ENCODE measurements around the gene TSC22D3.

TSC22D3 gene

DNA sequence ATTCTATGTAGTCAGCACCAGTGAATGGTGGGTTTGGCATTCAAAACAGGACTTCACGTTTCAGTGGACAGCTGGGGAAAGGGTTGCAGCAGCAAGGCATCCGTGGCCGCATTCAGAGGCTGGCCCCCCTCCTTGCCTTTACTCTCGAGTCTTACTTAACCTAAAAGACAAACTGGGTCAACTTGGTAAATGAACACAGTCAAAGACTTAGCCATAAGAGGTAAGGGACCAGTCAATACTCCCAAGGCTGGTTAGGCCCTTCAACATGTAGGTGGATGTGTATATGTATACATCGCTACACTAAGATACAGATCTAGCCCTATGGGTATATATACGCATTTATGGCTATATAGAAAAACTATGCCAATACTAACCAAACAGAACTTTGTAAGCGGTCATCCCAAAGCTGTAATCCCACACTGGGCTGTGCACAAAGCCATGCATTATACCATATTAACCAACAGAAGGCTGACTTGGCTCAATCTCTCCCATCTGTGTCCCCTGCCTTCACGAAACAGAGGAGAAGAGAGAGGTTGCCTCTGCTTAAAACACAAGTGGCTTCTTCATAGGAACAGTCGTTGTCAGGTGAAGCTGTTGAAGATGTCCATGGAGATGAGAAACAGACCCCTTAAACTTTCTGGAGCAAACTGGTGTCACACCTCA, 61.9 kb downstream of the TSC22D3 start:
- Histone ChIP-seq H3K4me3 (no peak overlapping the region), H3K9ac (ENCODE audit: insufficient read length) (no peak overlapping the region), H3K36me3 (ENCODE audit: insufficient read depth, low read length) (no peaks in the 10 kb centered on the region; the same call in 1 of the 2 replicates), H3K27ac (no peak overlapping the region), H3K9me3 (ENCODE audit: low read depth, low read length) (no peaks in the 10 kb centered on the region)
- TF ChIP-seq FOXP2 (optimal IDR thresholded peaks at IDR 0.05; ENCODE audit: control extremely low read depth, extremely low read length, insufficient read depth), result no peak
- TF ChIP-seq EZH2 (IDR thresholded peaks at IDR 0.05), result no peak
- TF ChIP-seq POLR2AphosphoS5 (IDR thresholded peaks at IDR 0.05; ENCODE audit: borderline replicate concordance, low read depth, low read length), result no peak
- no peak for DNase-seq (ENCODE audit: low read depth, low spot score)

DNA sequence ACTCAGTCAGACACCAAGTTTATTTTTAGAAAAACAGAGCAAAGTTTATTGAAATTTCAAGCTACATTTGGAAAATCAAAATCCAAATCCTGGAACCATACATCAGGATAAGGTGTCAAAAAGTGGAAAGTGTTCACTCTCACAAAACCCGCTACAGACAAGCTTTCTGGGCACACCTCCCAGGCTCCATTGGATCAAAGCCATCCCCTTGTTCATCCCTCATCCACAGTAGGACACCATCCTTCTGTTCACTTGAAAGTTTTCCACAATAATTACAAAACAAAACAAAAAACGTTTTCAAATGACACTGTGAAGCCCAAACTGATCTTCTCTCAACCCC, 62.4 kb downstream of the TSC22D3 start:
- no peak overlapping the region for H3K27ac ChIP-seq
- DNase-seq (ENCODE audit: low read depth, low spot score), result no peak
- H3K36me3 ChIP-seq (ENCODE audit: insufficient read depth, low read length), result no peaks in the 10 kb centered on the region; the same call in 1 of the 2 replicates
- H3K9me3 ChIP-seq (ENCODE audit: low read depth, low read length), result no peaks in the 10 kb centered on the region
- no peak overlapping the region for H3K9ac ChIP-seq (ENCODE audit: insufficient read length)
- TF ChIP-seq FOXP2 (optimal IDR thresholded peaks at IDR 0.05; ENCODE audit: control extremely low read depth, extremely low read length, insufficient read depth) (no peak), EZH2 (IDR thresholded peaks at IDR 0.05) (no peak), POLR2AphosphoS5 (IDR thresholded peaks at IDR 0.05; ENCODE audit: borderline replicate concordance, low read depth, low read length) (no peak)
- no peak overlapping the region for H3K4me3 ChIP-seq

DNA sequence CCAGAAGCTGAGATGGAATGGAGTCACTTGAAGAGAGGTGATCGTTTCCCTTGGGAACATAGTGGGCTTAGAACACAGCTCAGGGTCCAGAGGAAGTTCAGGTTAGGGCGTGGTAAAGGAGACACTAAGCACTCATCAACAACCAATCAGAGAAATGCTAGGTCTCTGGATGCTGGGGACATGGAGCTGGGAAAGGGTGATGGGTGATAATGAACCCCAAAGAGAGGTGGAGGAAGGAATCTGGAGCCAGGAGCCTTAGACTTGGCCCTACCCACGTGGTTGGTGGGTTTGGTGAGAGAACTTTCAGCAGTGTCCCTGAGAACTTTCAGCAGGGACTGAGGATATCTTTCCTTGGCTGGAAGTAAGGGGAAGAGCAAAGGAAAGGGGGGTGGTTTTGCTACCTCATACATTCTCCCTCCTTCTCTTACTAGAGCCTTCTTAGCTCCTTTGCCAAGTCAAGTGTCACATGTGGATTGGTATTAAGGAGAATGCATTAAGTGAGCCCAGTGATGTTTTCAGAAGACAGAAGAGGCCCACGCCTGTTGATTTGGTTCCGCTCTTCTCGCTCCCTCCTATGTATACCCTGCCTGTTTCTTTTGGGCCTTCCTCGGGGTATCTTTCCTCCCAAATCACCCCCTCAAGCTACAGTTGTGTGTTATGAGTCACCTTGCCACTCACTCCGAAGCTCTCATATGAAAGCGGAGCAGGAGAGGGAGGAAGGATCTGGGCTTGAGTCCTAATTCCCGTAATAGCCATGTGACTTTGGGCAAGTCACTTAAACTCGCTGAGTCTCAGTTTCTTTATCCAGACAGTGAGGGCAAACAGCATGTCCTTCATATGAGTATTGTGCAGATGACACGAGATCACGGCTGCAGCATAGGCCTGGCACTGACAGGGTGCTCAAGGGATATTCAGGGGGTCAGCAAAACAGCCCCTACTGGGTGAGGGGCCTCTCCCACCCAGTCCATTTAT, 63.1 kb downstream of the TSC22D3 start:
- Histone ChIP-seq H3K9ac (ENCODE audit: insufficient read length) (no peak overlapping the region), H3K9me3 (ENCODE audit: low read depth, low read length) (no peaks in the 10 kb centered on the region), H3K27ac (no peak overlapping the region), H3K4me3 (no peak overlapping the region), H3K36me3 (ENCODE audit: insufficient read depth, low read length) (no peaks in the 10 kb centered on the region; the same call in 1 of the 2 replicates)
- no peak for TF ChIP-seq POLR2AphosphoS5 (IDR thresholded peaks at IDR 0.05; ENCODE audit: borderline replicate concordance, low read depth, low read length)
- TF ChIP-seq EZH2 (IDR thresholded peaks at IDR 0.05), result no peak
- no peak for TF ChIP-seq FOXP2 (optimal IDR thresholded peaks at IDR 0.05; ENCODE audit: control extremely low read depth, extremely low read length, insufficient read depth)
- no peak for DNase-seq (ENCODE audit: low read depth, low spot score)

DNA sequence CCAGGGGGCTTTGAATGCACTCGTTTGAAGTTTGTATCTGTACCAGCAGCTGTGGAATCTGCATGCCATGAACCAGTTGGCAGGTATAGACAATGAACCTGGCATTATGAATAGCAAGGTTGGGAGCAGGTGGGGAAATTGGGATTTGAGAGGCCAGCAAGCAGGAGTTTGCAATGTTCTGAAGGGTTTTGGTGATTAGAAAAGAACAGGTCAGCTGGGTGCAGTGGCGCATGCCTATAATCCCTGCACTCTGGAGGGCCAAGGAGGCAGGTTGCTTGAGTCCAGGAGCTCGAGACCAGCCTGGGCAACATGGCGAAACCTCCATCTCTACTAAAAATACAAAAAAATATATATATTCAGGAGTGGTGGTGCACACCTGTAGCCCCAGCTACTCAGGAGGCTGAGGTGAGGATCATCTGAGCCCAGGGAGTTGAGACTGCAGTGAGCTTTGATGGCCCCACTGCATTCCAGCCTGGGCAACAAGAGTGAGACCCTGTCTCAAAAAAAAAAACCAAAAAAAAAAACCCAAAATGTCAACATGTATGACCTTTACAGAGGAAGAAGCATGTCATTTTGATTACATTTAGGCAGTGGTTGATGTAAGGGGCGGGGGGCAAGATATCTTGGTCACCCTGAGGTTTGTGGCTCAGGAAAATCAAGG, 63.9 kb downstream of the TSC22D3 start:
- no peaks in the 10 kb centered on the region for H3K9me3 ChIP-seq (ENCODE audit: low read depth, low read length)
- H3K9ac ChIP-seq (ENCODE audit: insufficient read length), result no peak overlapping the region
- no peak for DNase-seq (ENCODE audit: low read depth, low spot score)
- H3K4me3 ChIP-seq, result no peak overlapping the region
- H3K27ac ChIP-seq, result no peak overlapping the region
- H3K36me3 ChIP-seq (ENCODE audit: insufficient read depth, low read length), result no peaks in the 10 kb centered on the region; the same call in 1 of the 2 replicates
- TF ChIP-seq POLR2AphosphoS5 (IDR thresholded peaks at IDR 0.05; ENCODE audit: borderline replicate concordance, low read depth, low read length) (no peak), FOXP2 (optimal IDR thresholded peaks at IDR 0.05; ENCODE audit: control extremely low read depth, extremely low read length, insufficient read depth) (no peak), EZH2 (IDR thresholded peaks at IDR 0.05) (no peak)

DNA sequence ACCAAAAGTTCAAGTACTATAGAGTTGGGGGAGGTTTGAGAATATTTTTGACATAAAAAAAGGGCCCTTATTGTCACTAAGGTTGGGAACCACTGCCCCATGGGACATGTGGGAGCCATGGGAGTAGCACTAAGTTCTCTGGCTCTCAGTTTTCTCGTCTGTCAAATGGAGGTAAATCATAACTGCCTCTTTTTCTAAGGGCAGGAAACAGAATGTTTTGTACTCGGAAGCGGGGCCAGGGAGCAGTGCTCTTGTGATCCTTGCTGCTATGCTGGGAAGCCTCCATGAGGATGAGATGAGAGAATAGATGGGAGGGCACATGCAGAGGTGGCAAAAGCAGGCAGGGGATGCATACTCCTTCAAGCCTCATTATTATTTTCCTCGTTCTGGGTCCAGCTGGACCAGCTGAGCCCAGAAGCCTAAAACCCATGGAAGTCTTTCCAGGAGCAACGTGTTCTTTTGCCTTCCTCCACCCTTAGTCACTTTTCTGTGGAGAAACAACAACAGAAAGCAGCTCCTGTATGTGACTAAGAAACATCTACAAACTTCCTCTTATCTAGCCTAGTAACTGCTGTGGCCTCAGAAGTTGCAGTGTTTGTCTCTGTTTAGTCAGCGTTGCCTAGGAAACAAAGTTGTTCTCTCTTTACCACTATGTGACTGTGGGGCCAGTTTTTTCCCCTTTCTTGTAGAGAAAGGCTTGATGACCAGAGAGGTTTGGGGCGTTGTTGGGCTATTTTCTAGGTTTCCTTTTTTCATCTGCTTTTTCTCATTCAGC, 64.8 kb downstream of the TSC22D3 start:
- H3K27ac ChIP-seq, result no peak overlapping the region
- TF ChIP-seq POLR2AphosphoS5 (IDR thresholded peaks at IDR 0.05; ENCODE audit: borderline replicate concordance, low read depth, low read length) (no peak), EZH2 (IDR thresholded peaks at IDR 0.05) (no peak), FOXP2 (optimal IDR thresholded peaks at IDR 0.05; ENCODE audit: control extremely low read depth, extremely low read length, insufficient read depth) (no peak)
- H3K9me3 ChIP-seq (ENCODE audit: low read depth, low read length), result no peaks in the 10 kb centered on the region
- no peaks in the 10 kb centered on the region; the same call in 1 of the 2 replicates for H3K36me3 ChIP-seq (ENCODE audit: insufficient read depth, low read length)
- no peak for DNase-seq (ENCODE audit: low read depth, low spot score)
- no peak overlapping the region for H3K9ac ChIP-seq (ENCODE audit: insufficient read length)
- no peak overlapping the region for H3K4me3 ChIP-seq

DNA sequence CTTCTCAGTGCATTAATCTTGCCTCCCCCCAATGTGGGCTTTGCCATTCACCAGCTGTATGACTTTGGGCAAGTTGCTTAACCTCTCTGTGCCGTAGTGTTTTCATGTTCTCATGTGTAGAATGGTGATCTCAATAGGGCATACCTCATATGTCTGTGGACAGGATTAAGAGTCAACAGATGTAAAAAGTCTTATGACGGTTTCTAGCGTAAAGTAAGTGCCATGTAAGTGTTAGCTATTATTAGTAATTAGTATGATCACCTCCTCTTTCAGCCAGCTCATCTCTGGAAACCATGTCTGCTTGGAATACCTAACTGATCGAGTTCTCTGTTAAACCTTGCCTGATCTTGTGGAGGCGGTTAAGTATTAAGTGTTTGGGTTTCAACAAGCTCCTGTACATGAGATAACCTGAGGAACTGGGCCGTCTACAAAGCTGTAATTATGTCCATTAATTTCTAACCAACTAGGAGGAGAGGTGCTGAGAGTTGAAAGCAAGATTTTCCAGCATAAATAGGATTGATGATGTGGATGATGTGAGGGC, 66.3 kb downstream of the TSC22D3 start:
- Histone ChIP-seq H3K36me3 (ENCODE audit: insufficient read depth, low read length) (no peaks in the 10 kb centered on the region; the same call in 1 of the 2 replicates), H3K27ac (no peak overlapping the region), H3K9ac (ENCODE audit: insufficient read length) (no peak overlapping the region), H3K4me3 (no peak overlapping the region), H3K9me3 (ENCODE audit: low read depth, low read length) (no peaks in the 10 kb centered on the region)
- DNase-seq (ENCODE audit: low read depth, low spot score), result no peak
- TF ChIP-seq POLR2AphosphoS5 (IDR thresholded peaks at IDR 0.05; ENCODE audit: borderline replicate concordance, low read depth, low read length) (no peak), EZH2 (IDR thresholded peaks at IDR 0.05) (no peak), FOXP2 (optimal IDR thresholded peaks at IDR 0.05; ENCODE audit: control extremely low read depth, extremely low read length, insufficient read depth) (no peak)

DNA sequence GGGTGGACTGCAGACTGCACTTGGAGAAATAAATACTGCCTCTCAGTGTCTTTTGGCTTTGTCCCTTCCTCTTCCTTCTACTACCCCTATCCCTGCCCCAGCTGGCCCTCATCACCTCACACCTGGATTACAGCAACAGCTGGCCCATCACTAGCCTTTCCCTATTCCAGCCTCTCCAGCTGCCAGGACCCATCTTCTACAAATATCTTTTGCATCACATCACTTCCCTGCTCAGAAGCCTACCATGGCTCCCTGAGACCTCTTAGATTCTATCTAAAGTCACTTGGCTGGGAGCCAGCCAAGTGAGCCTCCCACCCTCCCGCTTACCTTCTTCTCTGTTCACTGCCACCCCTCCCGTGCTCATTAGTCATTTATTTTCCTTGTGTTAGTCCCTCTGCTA, 66.8 kb downstream of the TSC22D3 start:
- Histone ChIP-seq H3K9ac (ENCODE audit: insufficient read length) (no peak overlapping the region), H3K9me3 (ENCODE audit: low read depth, low read length) (no peaks in the 10 kb centered on the region), H3K36me3 (ENCODE audit: insufficient read depth, low read length) (no peaks in the 10 kb centered on the region; the same call in 1 of the 2 replicates), H3K27ac (no peak overlapping the region), H3K4me3 (no peak overlapping the region)
- no peak for DNase-seq (ENCODE audit: low read depth, low spot score)
- TF ChIP-seq FOXP2 (optimal IDR thresholded peaks at IDR 0.05; ENCODE audit: control extremely low read depth, extremely low read length, insufficient read depth), result no peak

All from SK-N-MC (cell line).